ENCODE results near the gene MOCOS.

GRCh38 chr18:36139245-36139644 lies 48.1 kb upstream of the MOCOS start:
- TF ChIP-seq EZH2phosphoT487 (IDR thresholded peaks at IDR 0.05; ENCODE audit: borderline replicate concordance, low read length) (no peak), CTCF (IDR thresholded peaks at IDR 0.05; ENCODE audit: low read depth, low read length, poor library complexity, severe bottlenecking) (no peak)
